ENCODE data around the gene FRY.

FRY gene

DNA sequence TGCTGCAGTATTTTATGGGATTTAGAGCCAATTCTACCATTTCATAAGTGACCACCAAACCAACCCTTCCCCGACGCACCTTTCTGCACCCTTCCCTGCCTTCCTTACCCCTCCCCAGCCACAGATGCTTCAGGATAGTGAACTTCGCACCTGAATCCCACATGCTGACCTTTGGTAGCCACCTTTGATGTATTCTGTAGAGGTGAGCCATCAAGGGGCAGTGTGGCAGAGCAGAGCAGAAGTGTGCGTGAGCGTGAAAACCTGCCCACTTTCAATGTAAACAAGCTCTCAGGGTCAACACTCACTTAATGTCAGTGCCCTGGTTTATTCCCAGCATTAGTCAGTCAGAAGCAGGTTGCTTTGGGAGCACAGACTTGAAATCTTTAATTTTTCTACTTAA is 107.7 kb downstream of the FRY start:
- H3K9me3 ChIP-seq (ENCODE audit: low read depth, low read length), result no peaks in the 10 kb centered on the region
- H3K27ac ChIP-seq, result no peak overlapping the region
- H3K4me3 ChIP-seq, result no peak overlapping the region
- no peak for DNase-seq (ENCODE audit: low read depth, low spot score)
- no peak for TF ChIP-seq EZH2 (IDR thresholded peaks at IDR 0.05)
- no peaks in the 10 kb centered on the region for H3K36me3 ChIP-seq (ENCODE audit: insufficient read depth, low read length)
- no peak overlapping the region for H3K9ac ChIP-seq (ENCODE audit: insufficient read length)

- DNase-seq (ENCODE audit: low read depth, low spot score), result no peak
- Histone ChIP-seq H3K36me3 (ENCODE audit: insufficient read depth, low read length) (no peaks in the 10 kb centered on the region), H3K9me3 (ENCODE audit: low read depth, low read length) (no peaks in the 10 kb centered on the region), H3K4me3 (no peak overlapping the region), H3K9ac (ENCODE audit: insufficient read length) (no peak overlapping the region), H3K27ac (no peak overlapping the region)
- TF ChIP-seq FOXP2 (optimal IDR thresholded peaks at IDR 0.05; ENCODE audit: control extremely low read depth, extremely low read length, insufficient read depth), result no peak
Observed at GRCh38 chr13:32140109-32140508, 108.5 kb downstream of the FRY start.

DNA sequence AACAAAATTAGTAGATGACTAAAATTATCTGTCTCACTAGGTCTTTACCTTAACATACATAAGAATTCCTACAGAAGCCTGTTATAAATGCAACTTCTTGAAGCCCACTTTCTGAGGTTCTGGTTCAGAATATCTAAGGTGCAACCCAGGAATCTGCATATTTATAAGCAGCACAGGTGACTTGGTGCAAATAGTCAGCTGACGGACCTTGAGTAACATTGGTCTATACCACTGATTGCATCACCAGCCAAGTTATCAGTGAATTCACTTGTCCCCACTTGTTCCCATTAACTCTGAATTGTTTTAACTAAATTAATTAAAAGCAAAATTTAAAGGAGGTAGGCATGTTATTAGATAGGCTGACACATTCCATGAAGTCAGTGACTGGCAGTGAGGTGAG is 109.9 kb downstream of the FRY start:
- Histone ChIP-seq H3K9me3 (ENCODE audit: low read depth, low read length) (no peaks in the 10 kb centered on the region), H3K9ac (ENCODE audit: insufficient read length) (no peak overlapping the region), H3K4me3 (no peak overlapping the region), H3K27ac (no peak overlapping the region), H3K36me3 (ENCODE audit: insufficient read depth, low read length) (no peaks in the 10 kb centered on the region)
- TF ChIP-seq POLR2AphosphoS5 (IDR thresholded peaks at IDR 0.05; ENCODE audit: borderline replicate concordance, low read depth, low read length) (no peak), EZH2 (IDR thresholded peaks at IDR 0.05) (no peak)
- DNase-seq (ENCODE audit: low read depth, low spot score), result no peak

DNA sequence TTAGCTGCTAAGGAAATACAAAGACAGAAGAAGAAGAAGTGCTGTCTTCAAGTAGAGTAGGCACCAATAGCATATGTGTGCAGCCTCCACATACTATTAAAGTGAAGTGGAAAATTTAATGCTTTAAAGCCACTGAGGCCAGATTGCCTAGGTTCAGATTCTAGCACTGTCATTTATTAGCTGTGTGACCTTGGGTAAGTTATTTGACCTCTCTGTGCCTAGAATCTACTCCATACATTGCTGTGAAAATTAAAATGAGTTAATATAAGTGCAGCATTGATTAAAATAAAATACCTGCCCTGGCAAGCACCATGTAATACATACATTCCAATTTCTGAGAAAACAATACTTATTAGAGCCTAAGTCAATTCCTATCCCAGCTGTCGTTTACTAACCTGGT is 110.5 kb downstream of the FRY start:
- DNase-seq (ENCODE audit: low read depth, low spot score), result no peak
- Histone ChIP-seq H3K4me3 (no peak overlapping the region), H3K27ac (no peak overlapping the region), H3K36me3 (ENCODE audit: insufficient read depth, low read length) (no peaks in the 10 kb centered on the region), H3K9ac (ENCODE audit: insufficient read length) (no peak overlapping the region), H3K9me3 (ENCODE audit: low read depth, low read length) (no peaks in the 10 kb centered on the region)
- TF ChIP-seq FOXP2 (optimal IDR thresholded peaks at IDR 0.05; ENCODE audit: control extremely low read depth, extremely low read length, insufficient read depth) (no peak), EZH2 (IDR thresholded peaks at IDR 0.05) (no peak), POLR2AphosphoS5 (IDR thresholded peaks at IDR 0.05; ENCODE audit: borderline replicate concordance, low read depth, low read length) (no peak)

DNA sequence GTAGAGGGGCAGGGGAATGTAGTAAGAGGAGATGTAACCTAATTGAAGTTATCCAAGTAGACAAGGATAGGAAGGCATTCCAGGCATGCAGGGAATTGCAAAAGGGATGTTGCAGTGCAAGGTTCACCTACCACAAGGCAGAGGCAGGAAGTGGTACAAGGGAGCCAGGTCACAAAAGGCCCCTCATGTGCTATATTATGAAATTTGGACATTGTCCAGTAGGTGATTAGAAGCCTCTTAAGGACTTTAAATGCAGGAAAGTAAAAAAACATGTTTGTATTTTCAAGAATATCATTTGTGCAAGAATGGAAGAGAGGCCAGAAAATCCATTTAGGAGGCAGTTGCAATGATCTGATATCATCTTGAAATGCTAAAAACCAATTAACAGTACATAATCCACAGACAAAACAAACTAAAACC is 111.4 kb downstream of the FRY start:
- DNase-seq (ENCODE audit: low read depth, low spot score), result no peak
- no peaks in the 10 kb centered on the region for H3K9me3 ChIP-seq (ENCODE audit: low read depth, low read length)
- TF ChIP-seq EZH2 (IDR thresholded peaks at IDR 0.05) (no peak), POLR2AphosphoS5 (IDR thresholded peaks at IDR 0.05; ENCODE audit: borderline replicate concordance, low read depth, low read length) (no peak), FOXP2 (optimal IDR thresholded peaks at IDR 0.05; ENCODE audit: control extremely low read depth, extremely low read length, insufficient read depth) (no peak)
- H3K27ac ChIP-seq, result no peak overlapping the region
- no peak overlapping the region for H3K4me3 ChIP-seq
- H3K9ac ChIP-seq (ENCODE audit: insufficient read length), result no peak overlapping the region
- H3K36me3 ChIP-seq (ENCODE audit: insufficient read depth, low read length), result no peaks in the 10 kb centered on the region

DNA sequence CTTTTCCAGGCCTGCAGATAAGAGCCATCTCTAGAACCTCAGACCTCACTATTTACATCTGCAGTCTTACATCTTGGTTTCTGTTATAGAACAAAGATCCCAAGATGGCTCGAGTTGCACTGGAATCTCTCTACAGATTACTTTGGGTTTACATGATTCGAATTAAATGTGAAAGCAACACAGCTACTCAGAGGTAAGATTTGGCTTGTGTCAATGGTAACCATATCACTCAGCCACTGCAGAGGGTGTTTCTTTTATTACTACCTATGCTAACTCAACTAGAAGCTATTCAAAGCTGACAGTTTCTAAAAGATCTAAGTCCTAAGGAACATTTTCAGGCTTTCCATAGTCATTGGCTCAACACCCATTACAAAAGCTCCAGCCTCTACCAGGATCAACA is 115.6 kb downstream of the FRY start:
- H3K9me3 ChIP-seq (ENCODE audit: low read depth, low read length), result no peaks in the 10 kb centered on the region
- TF ChIP-seq FOXP2 (optimal IDR thresholded peaks at IDR 0.05; ENCODE audit: control extremely low read depth, extremely low read length, insufficient read depth) (no peak), EZH2 (IDR thresholded peaks at IDR 0.05) (no peak), POLR2AphosphoS5 (IDR thresholded peaks at IDR 0.05; ENCODE audit: borderline replicate concordance, low read depth, low read length) (no peak)
- H3K27ac ChIP-seq, result no peak overlapping the region
- no peak overlapping the region for H3K4me3 ChIP-seq
- no peak for DNase-seq (ENCODE audit: low read depth, low spot score)
- H3K9ac ChIP-seq (ENCODE audit: insufficient read length), result no peak overlapping the region
- no peaks in the 10 kb centered on the region for H3K36me3 ChIP-seq (ENCODE audit: insufficient read depth, low read length)

- no peak for DNase-seq (ENCODE audit: low read depth, low spot score)
- Histone ChIP-seq H3K9me3 (ENCODE audit: low read depth, low read length) (no peaks in the 10 kb centered on the region), H3K9ac (ENCODE audit: insufficient read length) (no peak overlapping the region), H3K36me3 (ENCODE audit: insufficient read depth, low read length) (no peaks in the 10 kb centered on the region), H3K27ac (no peak overlapping the region), H3K4me3 (no peak overlapping the region)
- TF ChIP-seq POLR2AphosphoS5 (IDR thresholded peaks at IDR 0.05; ENCODE audit: borderline replicate concordance, low read depth, low read length), result no peak
- TF ChIP-seq EZH2 (IDR thresholded peaks at IDR 0.05), result no peak
- TF ChIP-seq FOXP2 (optimal IDR thresholded peaks at IDR 0.05; ENCODE audit: control extremely low read depth, extremely low read length, insufficient read depth), result no peak
Observed at GRCh38 chr13:32147976-32148375, 116.4 kb downstream of the FRY start.

- Histone ChIP-seq H3K9me3 (ENCODE audit: low read depth, low read length) (no peaks in the 10 kb centered on the region), H3K36me3 (ENCODE audit: insufficient read depth, low read length) (no peaks in the 10 kb centered on the region), H3K4me3 (no peak overlapping the region), H3K27ac (no peak overlapping the region), H3K9ac (ENCODE audit: insufficient read length) (no peak overlapping the region)
- no peak for TF ChIP-seq EZH2 (IDR thresholded peaks at IDR 0.05)
- no peak for TF ChIP-seq FOXP2 (optimal IDR thresholded peaks at IDR 0.05; ENCODE audit: control extremely low read depth, extremely low read length, insufficient read depth)
- no peak for TF ChIP-seq POLR2AphosphoS5 (IDR thresholded peaks at IDR 0.05; ENCODE audit: borderline replicate concordance, low read depth, low read length)
- no peak for DNase-seq (ENCODE audit: low read depth, low spot score)
Observed at GRCh38 chr13:32150239-32150638, 118.7 kb downstream of the FRY start.

DNA sequence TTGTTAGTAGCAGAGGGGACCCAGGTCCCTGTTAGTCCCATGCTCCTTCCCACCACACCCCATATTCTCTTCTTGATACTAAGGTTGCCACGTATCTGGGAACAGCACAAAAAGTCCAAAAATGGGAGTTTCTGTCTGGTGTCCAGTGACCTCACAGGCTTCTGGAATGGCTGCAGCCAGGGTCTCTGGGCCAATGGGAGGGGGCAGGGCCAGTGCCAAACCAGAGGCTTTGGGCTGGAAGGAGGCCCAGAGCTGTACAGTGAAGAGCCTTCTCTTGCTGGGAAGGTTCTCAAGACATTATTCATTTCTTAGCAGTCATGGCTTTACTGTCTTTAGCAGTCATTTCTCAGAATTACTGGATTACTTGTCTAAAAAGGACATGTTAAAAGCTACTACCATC is 119.2 kb downstream of the FRY start:
- no peaks in the 10 kb centered on the region for H3K9me3 ChIP-seq (ENCODE audit: low read depth, low read length)
- no peak for TF ChIP-seq FOXP2 (optimal IDR thresholded peaks at IDR 0.05; ENCODE audit: control extremely low read depth, extremely low read length, insufficient read depth)
- no peak for TF ChIP-seq POLR2AphosphoS5 (IDR thresholded peaks at IDR 0.05; ENCODE audit: borderline replicate concordance, low read depth, low read length)
- TF ChIP-seq EZH2 (IDR thresholded peaks at IDR 0.05), result no peak
- no peak overlapping the region for H3K27ac ChIP-seq
- DNase-seq (ENCODE audit: low read depth, low spot score), result no peak
- H3K4me3 ChIP-seq, result no peak overlapping the region
- no peaks in the 10 kb centered on the region for H3K36me3 ChIP-seq (ENCODE audit: insufficient read depth, low read length)
- no peak overlapping the region for H3K9ac ChIP-seq (ENCODE audit: insufficient read length)
